ENCODE measurements around the gene SCGB1C2.
A peak's percentile ranks its signal among the peaks of the same experiment; 100 is the strongest.

SCGB1C2 gene

GRCh38 chr17:179781-180380 lies 42.5 kb downstream of the SCGB1C2 start:
- no peak for DNase-seq (ENCODE audit: extremely low spot score)
- CTCF ChIA-PET = interaction anchor here (0.6 to 0.7 kb wide), 2 partner anchors 129 to 479 kb away, joined by 3 read pairs; no protein-coding TSS in a partner anchor
- POLR2A ChIA-PET = no interaction called here
- TF ChIP-seq NFRKB (IDR thresholded peaks at IDR 0.05) (no peak), TARDBP (IDR thresholded peaks at IDR 0.05) (no peak), ARNT (IDR thresholded peaks at IDR 0.05) (no peak), LEF1 (IDR thresholded peaks at IDR 0.05; ENCODE audit: borderline replicate concordance) (no peak), CTBP1 (IDR thresholded peaks at IDR 0.05; ENCODE audit: borderline replicate concordance) (no peak), ZNF384 (IDR thresholded peaks at IDR 0.05) (no peak), L3MBTL2 (conservative IDR thresholded peaks at IDR 0.05) (no peak), BHLHE40 (IDR thresholded peaks at IDR 0.05; ENCODE audit: borderline replicate concordance) (no peak)

DNA sequence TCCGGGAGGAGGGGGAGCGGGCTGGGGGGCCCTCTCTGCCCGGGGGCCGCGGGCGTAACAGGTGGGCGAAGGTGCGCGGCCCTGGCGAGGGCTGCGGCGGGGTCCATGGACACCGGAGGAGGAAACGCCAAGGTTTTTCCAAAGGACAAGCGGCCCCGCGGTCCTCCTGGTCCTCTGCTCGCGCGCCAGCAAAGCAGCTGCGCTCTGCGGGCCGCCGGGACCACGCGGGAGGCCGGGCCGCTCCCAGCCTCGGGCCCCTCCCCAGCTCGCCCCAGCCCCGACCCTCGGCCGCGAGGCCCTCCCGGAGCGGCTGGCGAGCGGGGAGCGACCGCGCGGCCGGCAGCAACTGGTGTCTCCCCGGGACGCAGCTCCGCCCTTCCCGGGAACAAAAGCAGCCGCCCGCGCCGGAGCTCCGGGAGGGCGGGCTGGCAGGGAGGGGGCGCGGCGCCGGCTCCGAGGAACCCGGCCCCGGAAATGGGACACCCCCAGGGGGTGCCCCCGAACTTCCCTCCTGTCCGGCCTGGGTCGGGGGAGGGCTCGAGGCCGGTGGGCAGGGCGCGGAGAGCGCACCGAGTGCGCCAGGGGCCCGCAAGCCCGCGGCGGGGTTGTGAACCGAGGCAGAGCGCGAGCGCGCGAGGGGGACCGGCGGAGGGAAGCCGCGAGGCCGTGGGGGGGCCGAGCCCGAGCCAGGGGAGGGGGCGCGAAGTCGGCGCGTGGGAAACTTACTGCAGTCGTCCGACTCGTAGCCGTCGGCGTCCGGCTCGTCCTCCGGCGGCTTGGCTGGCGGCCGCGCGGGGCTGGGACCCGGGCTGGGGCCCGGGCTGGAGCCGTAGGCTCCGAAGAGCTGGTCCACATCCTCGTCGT lies 43.2 kb downstream of the SCGB1C2 start:
- CTCF ChIA-PET = no interaction called here
- TF ChIP-seq FOXA1 (IDR thresholded peaks at IDR 0.05) (no peak), HDGF (IDR thresholded peaks at IDR 0.05; ENCODE audit: borderline replicate concordance) (no peak), SP1 (IDR thresholded peaks at IDR 0.05) (no peak), FOXK2 (IDR thresholded peaks at IDR 0.05) (no peak), FOXM1 (IDR thresholded peaks at IDR 0.05; ENCODE audit: borderline replicate concordance) (no peak), ARNT (IDR thresholded peaks at IDR 0.05) (no peak), LEF1 (IDR thresholded peaks at IDR 0.05; ENCODE audit: borderline replicate concordance) (no peak), CTBP1 (IDR thresholded peaks at IDR 0.05; ENCODE audit: borderline replicate concordance) (no peak), SUZ12 (IDR thresholded peaks at IDR 0.05) (no peak), TARDBP (IDR thresholded peaks at IDR 0.05) (no peak), L3MBTL2 (conservative IDR thresholded peaks at IDR 0.05) (no peak), ELF4 (IDR thresholded peaks at IDR 0.05) (no peak), BHLHE40 (IDR thresholded peaks at IDR 0.05; ENCODE audit: borderline replicate concordance) (no peak), PKNOX1 (IDR thresholded peaks at IDR 0.05) (no peak), NFRKB (IDR thresholded peaks at IDR 0.05) (no peak), ZNF384 (IDR thresholded peaks at IDR 0.05) (no peak)
- peak; percentile 43 for DNase-seq (ENCODE audit: extremely low spot score)
- POLR2A ChIA-PET = no interaction called here

GRCh38 chr17:181245-182049 lies 44.1 kb downstream of the SCGB1C2 start, which contains the start of gene DOC2B:
Gene DOC2B (minus strand): TSS chr17:181650. CDS start chr17:181479, 171 bp downstream.
- CTCF ChIA-PET = no interaction called here
- POLR2A ChIA-PET = no interaction called here

GRCh38 chr17:182050-182751 lies 44.8 kb downstream of the SCGB1C2 start:
- DNase-seq (ENCODE audit: extremely low spot score) = no peak
- POLR2A ChIA-PET = no interaction called here
- TF ChIP-seq TARDBP (IDR thresholded peaks at IDR 0.05) (no peak), PKNOX1 (IDR thresholded peaks at IDR 0.05) (no peak), ARNT (IDR thresholded peaks at IDR 0.05) (no peak), ELF4 (IDR thresholded peaks at IDR 0.05) (no peak), SP1 (IDR thresholded peaks at IDR 0.05) (no peak), L3MBTL2 (conservative IDR thresholded peaks at IDR 0.05) (no peak), CTBP1 (IDR thresholded peaks at IDR 0.05; ENCODE audit: borderline replicate concordance) (no peak), FOXK2 (IDR thresholded peaks at IDR 0.05) (no peak), BHLHE40 (IDR thresholded peaks at IDR 0.05; ENCODE audit: borderline replicate concordance) (no peak), ZNF384 (IDR thresholded peaks at IDR 0.05) (no peak), FOXA1 (IDR thresholded peaks at IDR 0.05) (no peak), HDGF (IDR thresholded peaks at IDR 0.05; ENCODE audit: borderline replicate concordance) (no peak), LEF1 (IDR thresholded peaks at IDR 0.05; ENCODE audit: borderline replicate concordance) (no peak), FOXM1 (IDR thresholded peaks at IDR 0.05; ENCODE audit: borderline replicate concordance) (no peak)
- CTCF ChIA-PET = no interaction called here

More at GRCh38 chr17:181245-182049, 44.1 kb downstream of the SCGB1C2 start, which contains the start of gene DOC2B:
- no peak for DNase-seq (ENCODE audit: extremely low spot score)
- TF ChIP-seq ELF4 (IDR thresholded peaks at IDR 0.05) (no peak), NFRKB (IDR thresholded peaks at IDR 0.05) (no peak), L3MBTL2 (conservative IDR thresholded peaks at IDR 0.05) (no peak), BHLHE40 (IDR thresholded peaks at IDR 0.05; ENCODE audit: borderline replicate concordance) (no peak), HDGF (IDR thresholded peaks at IDR 0.05; ENCODE audit: borderline replicate concordance) (no peak), PKNOX1 (IDR thresholded peaks at IDR 0.05) (no peak), TARDBP (IDR thresholded peaks at IDR 0.05) (no peak), SUZ12 (IDR thresholded peaks at IDR 0.05) (no peak), FOXM1 (IDR thresholded peaks at IDR 0.05; ENCODE audit: borderline replicate concordance) (no peak), ARNT (IDR thresholded peaks at IDR 0.05) (no peak), FOXA1 (IDR thresholded peaks at IDR 0.05) (no peak), ZNF384 (IDR thresholded peaks at IDR 0.05) (no peak), SP1 (IDR thresholded peaks at IDR 0.05) (no peak), CTBP1 (IDR thresholded peaks at IDR 0.05; ENCODE audit: borderline replicate concordance) (no peak)

Data from HEK293T (cell line).